ENCODE data around the gene HOMER1.
"Not testable (repeated sequence)": the region's sequence is repeated elsewhere in the genome, so short reads cannot be mapped to it uniquely, and the experiment has no call there.

HOMER1 gene

DNA sequence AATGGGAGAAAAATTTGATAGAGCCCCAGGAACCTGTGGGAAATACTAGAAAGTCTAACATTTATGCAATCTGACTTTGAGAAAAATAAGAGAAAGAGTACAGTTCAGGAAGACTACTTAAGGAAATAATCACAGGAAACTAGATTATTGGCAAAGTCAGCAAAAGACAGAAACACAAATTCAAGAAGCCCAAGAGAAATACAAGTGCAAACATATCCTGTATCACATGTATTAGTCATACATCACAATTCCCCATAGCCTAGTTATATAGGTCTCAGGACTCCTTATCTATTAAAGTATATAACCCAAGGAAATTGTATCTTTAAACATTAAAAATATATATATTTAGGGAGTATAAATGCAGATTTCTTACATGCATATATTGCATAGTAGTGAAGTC lies 100.8 kb downstream of the HOMER1 start:
- DNase-seq = no peak

DNA sequence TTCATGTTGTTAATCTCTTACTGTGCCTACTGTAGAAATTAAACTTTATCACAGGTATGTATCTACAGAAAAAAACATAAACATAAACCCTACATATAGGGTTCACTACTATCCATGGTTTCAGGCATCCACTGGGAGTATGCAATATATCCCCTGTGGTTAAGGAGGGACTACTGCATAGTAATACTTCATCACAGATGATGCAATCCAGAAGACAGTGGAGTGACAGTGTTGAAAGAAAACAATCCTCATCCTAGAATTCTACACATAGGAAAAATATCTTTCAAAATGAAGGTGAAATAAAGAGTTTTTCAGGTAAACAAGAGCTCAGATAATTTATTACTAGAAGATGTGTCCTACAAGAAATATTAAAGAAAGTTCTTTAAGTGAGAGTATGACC lies 105.9 kb downstream of the HOMER1 start:
- DNase-seq = no peak

DNA sequence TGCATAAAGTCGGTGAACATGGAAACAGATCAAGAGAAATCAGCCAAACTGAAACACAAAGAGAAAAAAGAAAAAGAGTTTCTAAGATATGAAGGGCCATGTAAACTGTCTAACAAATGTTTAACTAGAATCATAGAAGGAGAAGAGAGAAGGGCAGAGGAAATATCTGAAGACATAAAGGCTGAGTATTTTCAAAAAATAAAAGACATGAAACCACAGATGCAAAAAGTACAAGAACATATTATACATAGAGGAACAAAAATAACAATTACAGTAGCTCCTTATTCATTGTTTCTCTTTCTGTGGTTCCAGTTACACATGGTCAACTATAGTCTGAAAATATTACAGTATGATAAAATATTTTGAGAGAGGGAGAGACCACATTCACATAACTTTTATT lies 106.3 kb downstream of the HOMER1 start:
- no peak for DNase-seq

DNA sequence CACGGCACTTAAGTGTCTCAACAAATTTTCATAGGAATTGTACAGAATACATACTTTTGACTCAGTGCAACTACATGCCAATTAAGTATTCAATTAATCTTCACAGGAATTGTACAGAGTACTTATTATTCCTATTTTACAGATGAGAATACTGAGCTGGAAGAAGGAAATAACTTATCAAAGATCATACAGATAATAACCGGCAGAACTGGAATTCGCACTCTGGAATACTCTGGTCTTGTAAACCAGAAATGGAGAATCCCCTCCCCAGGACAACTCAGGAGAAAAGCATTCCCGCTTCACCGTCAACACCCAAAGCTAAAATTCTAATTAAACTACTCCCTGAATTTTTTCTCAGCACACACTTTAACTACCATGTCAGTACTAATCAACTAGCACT lies 112.7 kb downstream of the HOMER1 start:
- DNase-seq = no peak

DNA sequence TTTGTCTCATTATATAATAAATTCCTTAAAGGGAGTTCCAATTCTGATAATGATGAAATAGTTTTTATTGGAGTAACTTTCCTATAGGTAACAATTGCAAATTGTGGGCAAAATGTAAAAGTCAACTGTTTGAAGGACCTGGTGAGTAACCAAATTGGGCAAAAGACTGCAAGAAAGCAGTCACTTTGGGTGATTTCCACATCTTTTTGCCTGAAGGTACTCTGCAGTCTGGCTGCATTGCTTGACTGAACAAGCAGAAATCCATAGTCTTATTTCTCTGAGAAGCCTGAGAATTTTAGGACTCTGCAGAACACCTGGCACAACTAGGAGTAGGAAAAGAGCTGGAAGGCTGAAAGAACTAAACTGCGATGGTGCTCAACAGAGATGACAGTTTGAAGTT lies 114.9 kb downstream of the HOMER1 start:
- DNase-seq = no peak

DNA sequence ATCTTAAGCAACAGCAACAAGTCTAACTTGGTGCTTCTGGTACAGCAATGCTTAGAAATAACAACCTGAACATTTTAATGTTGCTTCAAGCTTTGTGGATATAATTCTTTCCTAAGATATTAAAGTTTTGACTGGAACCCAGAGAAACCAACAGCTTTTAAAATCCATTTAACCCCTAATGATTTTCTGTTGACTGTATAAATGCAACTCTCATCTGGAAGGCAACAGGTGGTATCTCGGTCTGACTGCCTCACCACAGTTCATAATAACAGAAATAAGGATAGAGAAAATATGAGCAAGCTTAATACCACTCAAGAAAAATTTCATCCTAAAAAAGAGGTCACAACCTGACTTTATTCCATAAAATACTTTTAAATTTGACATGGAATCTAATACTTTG lies 116.9 kb downstream of the HOMER1 start:
- DNase-seq = no peak

DNA sequence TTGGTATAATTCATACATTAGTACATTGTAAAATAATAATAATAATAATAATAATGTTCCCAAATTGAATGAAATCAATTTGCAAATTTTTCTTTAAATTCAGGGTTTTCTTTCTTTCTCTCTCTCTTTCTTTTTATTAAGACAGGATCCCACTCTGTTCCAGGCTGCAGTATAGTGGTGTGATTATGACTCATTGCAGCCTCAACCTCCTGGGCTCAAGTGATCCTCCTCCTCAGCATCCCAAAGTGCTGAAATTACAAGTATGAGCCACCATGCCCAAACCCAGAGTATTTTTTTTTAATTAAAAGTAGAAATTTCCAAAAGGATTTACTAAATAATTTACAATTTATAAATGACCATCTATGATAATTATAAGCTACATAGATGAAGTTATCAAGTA lies 117.7 kb downstream of the HOMER1 start:
- DNase-seq = no peak

DNA sequence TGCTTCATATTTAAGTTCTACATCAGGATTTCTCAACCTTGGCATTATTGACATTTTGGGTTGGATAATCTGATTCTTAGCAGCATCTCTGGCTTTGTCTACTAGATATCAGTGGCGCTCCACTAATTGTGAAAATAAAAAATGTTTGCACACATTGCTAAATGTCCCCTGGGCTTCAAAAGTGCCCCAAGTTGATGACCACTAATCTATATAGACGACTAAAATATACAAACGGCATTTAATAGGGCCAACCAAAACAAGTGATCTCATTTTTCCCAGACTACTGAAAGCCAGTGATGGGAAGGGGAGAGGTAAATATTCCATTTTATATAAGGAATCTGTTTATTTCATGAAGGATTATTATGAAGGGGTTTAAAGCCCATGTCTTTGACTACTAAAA lies 118.6 kb downstream of the HOMER1 start:
- no peak for DNase-seq

DNA sequence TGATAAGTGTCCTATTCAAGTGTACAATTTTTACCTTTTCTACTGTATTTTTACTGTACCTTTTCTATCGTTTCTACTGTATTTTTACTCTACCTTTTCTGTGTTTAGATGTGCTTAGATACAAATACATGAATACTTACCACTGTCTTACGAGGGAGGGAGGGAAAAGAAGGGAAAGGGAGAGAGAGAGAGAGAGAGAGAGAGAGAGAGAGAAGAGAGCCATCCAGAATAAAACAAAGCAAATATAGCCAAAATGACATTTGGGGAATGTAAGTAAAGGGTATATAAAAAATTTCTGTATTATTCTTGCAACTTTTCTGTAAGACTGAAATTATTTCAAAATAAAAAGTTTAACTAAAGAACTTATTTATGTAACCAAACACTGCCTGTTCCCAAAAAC lies 121.2 kb downstream of the HOMER1 start:
- no peak for DNase-seq

DNA sequence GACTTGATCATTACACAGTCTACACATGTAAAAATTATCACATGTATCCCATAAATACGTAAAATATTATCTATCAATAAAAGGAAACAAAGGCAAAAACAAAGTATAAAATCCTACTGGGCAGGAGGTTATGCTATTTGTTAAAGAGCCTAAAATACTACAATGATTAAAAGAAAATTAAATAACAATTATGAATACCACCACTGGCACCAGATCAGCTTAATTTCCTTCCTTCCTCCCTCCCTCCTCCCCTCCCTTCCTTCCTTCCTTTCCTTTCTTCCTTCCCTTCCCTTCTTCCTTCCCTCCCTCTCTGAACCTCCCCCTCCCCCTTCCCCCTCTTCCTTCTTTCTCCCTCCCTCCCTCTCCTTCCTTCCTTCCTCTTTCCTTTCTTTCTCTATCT lies 127.3 kb downstream of the HOMER1 start:
- DNase-seq = no peak

DNA sequence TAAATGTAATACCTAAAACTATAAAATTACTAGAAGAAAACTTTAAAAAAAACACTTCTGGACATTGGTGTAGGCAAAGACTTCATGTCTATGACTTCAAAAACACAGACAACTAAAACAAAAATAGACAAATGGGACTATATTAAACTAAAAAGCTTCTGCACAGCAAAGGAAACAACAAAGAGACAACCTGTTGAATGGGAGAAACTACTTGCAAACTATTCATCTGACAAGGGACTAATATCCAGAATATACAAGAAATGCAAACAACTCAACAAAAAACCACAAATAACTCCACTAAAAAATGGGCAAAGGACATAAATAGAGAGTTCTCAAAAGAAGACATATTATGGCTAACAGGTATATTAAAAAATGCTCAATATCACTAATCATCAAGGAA lies 128.8 kb downstream of the HOMER1 start:
- DNase-seq = not testable (repeated sequence)

DNA sequence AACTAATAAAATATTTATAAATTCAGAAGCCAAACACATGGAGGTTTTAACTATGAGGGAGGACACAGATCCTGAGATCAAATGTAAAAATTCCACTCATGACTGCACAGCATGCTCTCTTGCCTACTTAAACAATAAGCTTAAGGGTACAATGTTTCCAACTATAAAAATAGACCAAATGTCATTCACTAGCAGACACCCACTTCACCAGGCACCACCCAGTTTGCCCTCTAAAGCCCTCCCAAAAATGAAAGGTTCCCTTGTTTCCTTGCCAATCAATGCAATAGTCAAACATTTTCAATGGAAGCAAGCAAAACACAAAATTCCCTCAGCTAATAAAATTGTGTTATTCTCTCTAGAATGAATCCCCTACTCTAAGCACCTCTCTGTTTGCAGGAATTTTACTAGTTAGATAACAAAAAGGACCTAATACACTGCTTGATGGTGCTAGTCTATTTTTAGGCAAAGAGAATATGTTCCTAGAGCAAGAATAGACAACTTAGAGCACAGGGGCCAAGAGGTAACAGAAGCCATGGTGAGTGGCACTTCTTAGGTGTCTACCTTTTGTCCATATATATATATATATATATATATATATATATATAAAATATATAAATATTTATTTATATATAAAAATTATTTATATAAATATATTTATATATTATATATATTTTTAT lies 135.3 kb downstream of the HOMER1 start:
- DNase-seq = no peak

DNA sequence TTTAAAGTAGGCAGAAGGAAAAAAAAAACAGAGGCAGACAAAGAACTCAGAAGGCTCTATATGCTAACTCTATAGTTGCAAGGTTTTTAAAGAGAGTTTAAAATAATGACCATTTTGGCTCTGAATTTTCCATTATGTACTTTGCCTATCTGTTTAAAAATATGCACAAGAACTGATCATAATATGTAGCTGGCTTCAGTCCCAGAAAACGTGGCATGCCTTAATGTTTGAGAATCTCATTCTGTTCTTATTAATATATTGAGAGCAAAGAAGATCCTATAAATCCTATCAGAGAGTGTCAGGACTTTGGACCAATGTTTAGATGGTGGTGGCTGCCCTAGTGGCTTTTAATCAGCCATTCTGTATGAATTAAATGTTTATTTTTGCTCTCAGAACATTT lies 156.5 kb downstream of the HOMER1 start:
- DNase-seq = no peak

DNA sequence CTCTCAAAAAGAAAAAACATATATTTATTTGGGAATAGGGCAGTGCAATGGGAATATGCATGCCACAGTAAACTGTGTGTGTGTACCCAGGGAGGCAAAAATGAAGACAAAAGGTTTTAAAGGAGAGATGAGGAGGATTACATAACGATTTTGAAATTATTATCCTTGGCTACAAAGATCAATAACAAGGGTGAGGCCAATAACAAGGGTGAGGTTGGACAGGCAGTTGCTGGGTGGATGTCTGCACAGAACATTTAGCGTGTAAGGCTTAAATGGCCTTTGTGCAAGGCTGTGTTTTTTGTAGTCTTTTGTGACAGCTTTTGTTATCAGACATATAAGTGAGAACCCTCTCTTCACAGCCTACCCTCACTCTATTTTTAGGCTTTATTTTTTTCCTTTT lies 164.1 kb downstream of the HOMER1 start:
- DNase-seq = no peak

DNA sequence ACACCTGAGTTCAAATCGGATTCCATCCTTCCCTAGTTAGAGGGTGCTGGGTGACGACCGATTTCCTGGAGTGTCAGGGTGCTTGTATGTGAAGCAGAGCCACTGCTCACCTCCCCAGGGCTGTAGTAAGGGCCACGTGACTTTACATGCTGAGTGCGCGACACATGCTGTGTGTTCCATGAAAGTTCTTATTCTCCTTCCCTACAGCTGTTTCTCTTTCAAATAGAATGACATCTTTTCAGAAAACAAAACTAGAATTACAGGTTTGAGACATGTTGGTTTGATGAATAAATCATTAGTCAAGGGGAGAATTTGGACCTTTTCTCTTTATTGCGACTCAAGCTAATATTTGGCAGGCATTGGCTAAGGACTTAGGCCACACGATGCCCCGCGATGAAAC lies 164.9 kb downstream of the HOMER1 start:
- DNase-seq = no peak

DNA sequence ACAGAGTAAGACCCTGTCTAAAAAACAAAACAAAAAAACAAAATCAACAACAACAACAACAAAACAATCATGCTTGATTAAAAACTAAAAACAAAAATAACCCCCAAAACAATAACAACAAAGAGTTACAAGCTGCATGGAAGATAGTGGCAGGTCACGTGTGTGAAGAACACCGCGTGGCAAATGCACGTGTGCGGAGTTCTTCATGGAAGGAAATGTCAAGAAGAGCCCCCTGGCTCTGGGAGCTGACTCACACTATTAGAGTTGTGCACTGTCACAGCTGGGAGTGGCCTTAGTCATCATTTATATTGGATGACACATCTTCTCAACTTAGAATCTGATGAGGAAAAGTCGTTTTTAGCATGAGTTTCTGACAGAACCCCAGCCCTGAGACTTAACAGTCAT lies 167.5 kb downstream of the HOMER1 start:
- no peak for DNase-seq

DNA sequence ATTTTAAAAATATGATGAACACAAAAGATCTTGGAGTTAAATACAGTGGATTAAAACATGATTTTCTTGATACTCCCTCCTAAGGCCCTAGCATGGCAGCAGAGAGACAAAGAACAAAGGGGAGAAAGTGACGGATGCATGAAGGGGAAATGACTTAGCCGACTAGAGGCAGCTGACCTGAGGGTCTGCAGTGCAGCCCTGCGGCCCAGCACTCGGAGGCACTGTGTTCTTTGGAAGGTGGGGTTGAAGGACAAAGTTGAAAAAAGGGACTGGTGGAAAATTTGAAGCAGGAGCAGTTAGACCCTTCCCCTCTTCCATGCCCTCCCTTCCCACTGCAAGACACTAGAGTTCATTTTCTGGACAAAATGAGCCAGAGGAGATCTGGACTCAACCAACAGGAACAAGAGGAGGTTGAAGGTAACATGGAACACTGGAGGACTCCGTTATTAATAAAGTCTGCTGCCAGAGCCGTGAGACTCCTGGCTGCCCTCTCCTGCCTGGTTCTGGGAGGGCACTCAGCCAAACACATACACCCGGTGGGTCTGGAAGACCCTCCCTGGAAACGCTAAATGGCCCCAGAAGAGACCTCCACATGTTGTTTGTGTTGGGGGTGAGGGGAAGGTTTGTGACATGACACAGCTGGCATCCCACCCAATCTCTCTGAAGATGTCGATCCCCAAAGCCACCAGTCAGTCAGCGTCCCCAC lies 179.9 kb downstream of the HOMER1 start:
- DNase-seq = no peak

DNA sequence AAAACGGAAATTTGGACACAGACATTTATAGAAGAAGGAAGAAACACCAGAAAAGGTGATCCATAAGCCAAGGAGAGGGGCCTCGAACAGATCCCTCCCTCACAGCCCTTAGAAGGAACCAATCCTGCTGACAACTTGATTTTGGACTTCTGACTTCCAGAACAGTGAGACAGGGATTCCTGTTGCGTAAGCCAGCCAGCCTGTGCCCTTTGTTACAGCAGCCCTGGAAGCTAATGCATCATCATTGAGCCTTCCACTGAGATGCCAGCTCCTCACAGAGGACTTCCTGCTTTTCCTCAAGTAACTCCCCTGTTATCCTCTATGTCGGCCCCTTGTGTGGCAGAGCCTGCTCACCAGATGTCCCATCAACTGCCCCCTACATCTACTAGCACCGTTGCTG lies 183.9 kb downstream of the HOMER1 start:
- no peak for DNase-seq

DNA sequence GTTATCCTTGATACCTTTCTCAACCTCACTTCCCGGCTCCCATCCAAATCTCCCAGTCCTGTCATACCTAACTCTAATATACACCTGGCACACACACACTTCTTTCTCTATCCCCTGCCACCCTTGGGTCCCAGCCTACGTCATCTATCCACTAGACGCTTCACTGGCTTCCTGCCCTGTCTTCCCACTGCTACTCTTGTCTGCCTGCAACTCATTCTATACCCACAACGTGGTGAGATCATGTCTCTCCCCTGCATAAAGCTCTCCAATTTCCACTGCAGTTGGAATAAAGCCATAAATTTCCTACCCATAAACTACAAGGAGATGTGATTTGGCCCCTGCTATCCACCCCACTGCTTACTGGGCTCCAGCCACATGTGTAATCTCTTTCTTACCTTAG lies 184.5 kb downstream of the HOMER1 start:
- DNase-seq = no peak
